ENCODE results near the gene ZSCAN5A. TPM values are rescaled to one million over a fixed set of nuclear protein-coding genes. Genes with fewer than 3 reads are reported as not detected.

ZSCAN5A gene
- total and polyA plus RNA-seq, 2 of the 13 experiments (the other 11 are each of a cell fraction or from before 2014, with no cell fraction given), result 9.5 to 17.8 TPM

- no peak for TF ChIP-seq TFDP1 (CRISPR knock-in tag; IDR thresholded peaks at IDR 0.05; ENCODE audit: borderline replicate concordance)
- no peak for TF ChIP-seq ZSCAN21 (CRISPR knock-in tag; IDR thresholded peaks at IDR 0.05; ENCODE audit: borderline replicate concordance)
- TF ChIP-seq ZNF30 (CRISPR knock-in tag; IDR thresholded peaks at IDR 0.05), result no peak
- TF ChIP-seq PATZ1 (CRISPR knock-in tag; IDR thresholded peaks at IDR 0.05), result peak; percentile 69
- TF ChIP-seq HOMEZ (CRISPR knock-in tag; IDR thresholded peaks at IDR 0.05; ENCODE audit: low read depth), result no peak
- no peak for TF ChIP-seq ZNF720 (CRISPR knock-in tag; IDR thresholded peaks at IDR 0.05)
- no peak for TF ChIP-seq ZNF280B (CRISPR knock-in tag; IDR thresholded peaks at IDR 0.05; ENCODE audit: borderline replicate concordance)
- no peak for TF ChIP-seq IRX3 (CRISPR knock-in tag; IDR thresholded peaks at IDR 0.05; ENCODE audit: borderline replicate concordance, low read depth)
- TF ChIP-seq ZNF567 (CRISPR knock-in tag; IDR thresholded peaks at IDR 0.05; ENCODE audit: borderline replicate concordance), result no peak
- peak; percentile 64 for TF ChIP-seq FOXO1 (CRISPR knock-in tag; IDR thresholded peaks at IDR 0.05)
- no peak for TF ChIP-seq CBX1 (IDR thresholded peaks at IDR 0.05; ENCODE audit: low read depth)
- TF ChIP-seq ZNF383 (CRISPR knock-in tag; IDR thresholded peaks at IDR 0.05; ENCODE audit: borderline replicate concordance), result no peak
- no peak for TF ChIP-seq GABPA (IDR thresholded peaks at IDR 0.05; ENCODE audit: low read depth, low read length)
- no peak for TF ChIP-seq GABPA (CRISPR knock-in tag; IDR thresholded peaks at IDR 0.05; ENCODE audit: low read depth)
- no peak for TF ChIP-seq NCOR1 (IDR thresholded peaks at IDR 0.05; ENCODE audit: borderline replicate concordance, low read length)
- TF ChIP-seq ZGPAT (CRISPR knock-in tag; IDR thresholded peaks at IDR 0.05), result no peak
- TF ChIP-seq ZNF335 (CRISPR knock-in tag; IDR thresholded peaks at IDR 0.05), result 0 out of 2 replicates have a peak, but pooled peaks have one; percentile 0
- TF ChIP-seq ZNF362 (CRISPR knock-in tag; IDR thresholded peaks at IDR 0.05; ENCODE audit: borderline replicate concordance), result no peak
- TF ChIP-seq SAP130 (CRISPR knock-in tag; IDR thresholded peaks at IDR 0.05; ENCODE audit: low read depth), result peak; percentile 52; the same call in 1 of the 2 replicates
- no peak for TF ChIP-seq HNF4G (IDR thresholded peaks at IDR 0.05; ENCODE audit: borderline replicate concordance, low read depth, low read length)
- no peak for TF ChIP-seq HNF4G (CRISPR knock-in tag; IDR thresholded peaks at IDR 0.05; ENCODE audit: borderline replicate concordance, low read depth)
- TF ChIP-seq ATM (IDR thresholded peaks at IDR 0.05; ENCODE audit: borderline replicate concordance), result no peak
- TF ChIP-seq ZNF569 (CRISPR knock-in tag; IDR thresholded peaks at IDR 0.05; ENCODE audit: borderline replicate concordance), result no peak
These were observed 640 bp downstream of the ZSCAN5A start (continued) for GRCh38 chr19:56314018-56314380.

All from HepG2 (cell line).